Calu3 (cell line): Measurements from ENCODE around the gene WNT4. TPM values are rescaled to one million over a fixed set of nuclear protein-coding genes. Genes with fewer than 3 reads are reported as not detected.
A peak's percentile ranks its signal among the peaks of the same experiment; 100 is the strongest.

Experiments
- Bru-seq: library from RNA; stranded (reverse); fragments of 400-500 nt; gene quantifications from one replicate; lab custom pipeline; 2021; lab: Mats Ljungman, UMichigan
- BruChase-seq, 2 experiments: library from RNA; stranded (reverse); fragments of 400-500 nt; gene quantifications; one replicate each; lab custom pipeline; 2021; lab: Mats Ljungman, UMichigan
- BruUV-seq: library from RNA; stranded (reverse); fragments of 400-500 nt; replicated peaks from 2 replicates; lab custom pipeline; 2021; lab: Mats Ljungman, UMichigan
- CTCF ChIA-PET: fragments of 300-600 bp; sonication (Branson Sonifier 250); formaldehyde crosslinking; loops from one replicate; lab custom pipeline; 2022; ENCODE audit warnings: antibody characterized with exemption; lab: Charles Lee
- DNase-seq: peaks from one replicate; pipeline ENCODE4 v3.0.0; 2022
- H3K27ac Mint-ChIP-seq: one replicate; pipeline ENCODE4 v1.8.0; 2022; ENCODE audit warnings: mixed read lengths; ENCODE audit not compliant: unreplicated experiment
- H3K27me3 Mint-ChIP-seq: one replicate; pipeline ENCODE4 v1.8.0; 2022; ENCODE audit warnings: mixed read lengths; ENCODE audit not compliant: unreplicated experiment
- H3K36me3 Mint-ChIP-seq: one replicate; pipeline ENCODE4 v1.8.0; 2022; ENCODE audit warnings: mild to moderate bottlenecking, moderate library complexity, mixed read lengths; ENCODE audit not compliant: insufficient read depth, unreplicated experiment
- H3K4me1 Mint-ChIP-seq: one replicate; pipeline ENCODE4 v1.8.0; 2022; ENCODE audit warnings: mild to moderate bottlenecking, low read depth, mixed read lengths; ENCODE audit not compliant: unreplicated experiment
- H3K4me3 Mint-ChIP-seq: one replicate; pipeline ENCODE4 v1.8.0; 2022; ENCODE audit warnings: mild to moderate bottlenecking, low read depth, moderate library complexity, mixed read lengths; ENCODE audit not compliant: unreplicated experiment
- H3K9me3 Mint-ChIP-seq: one replicate; pipeline ENCODE4 v1.8.0; 2022; ENCODE audit warnings: low read depth, mixed read lengths; ENCODE audit not compliant: unreplicated experiment
- intact Hi-C: fragments of 100-400 bp; cut with micrococcal nuclease; formaldehyde crosslinking; loops from one replicate; pipeline ENCODE4 v1.10.0; 2022; ENCODE audit not compliant: unreplicated experiment
- long read RNA-seq: library from polyadenylated mRNA; stranded (forward); transcript quantifications from one replicate; pipeline ENCODE4 v2.0.0, GENCODE V29; 2022
- total RNA-seq: library from RNA; stranded (reverse); gene quantifications from 2 replicates; pipeline ENCODE4 v1.2.3, GENCODE V29; 2022
- TF ChIP-seq, protein P1 (sequence below): fragments of 200-600 bp; IDR thresholded peaks from one replicate; pipeline ENCODE4 v1.8.0; 2022; ENCODE audit warnings: antibody characterized with exemption; ENCODE audit not compliant: unreplicated experiment

WNT4 gene
- total RNA-seq: 1.9 and 2.4 TPM in 2 replicates
- percentile 29 among the genes with signal in this experiment for Bru-seq, nascent RNA
- BruChase-seq, experiment 1, labeled RNA remaining after a 6-hour chase: percentile 30 among the genes with signal in this experiment
- BruChase-seq, experiment 2, labeled RNA remaining after a 2-hour chase: percentile 28 among the genes with signal in this experiment
- long read RNA-seq, partial matches to known transcripts: 0 of 3 reads
- long read RNA-seq, other reads (novel, unspliced or antisense): 0 of 3 reads

DNA sequence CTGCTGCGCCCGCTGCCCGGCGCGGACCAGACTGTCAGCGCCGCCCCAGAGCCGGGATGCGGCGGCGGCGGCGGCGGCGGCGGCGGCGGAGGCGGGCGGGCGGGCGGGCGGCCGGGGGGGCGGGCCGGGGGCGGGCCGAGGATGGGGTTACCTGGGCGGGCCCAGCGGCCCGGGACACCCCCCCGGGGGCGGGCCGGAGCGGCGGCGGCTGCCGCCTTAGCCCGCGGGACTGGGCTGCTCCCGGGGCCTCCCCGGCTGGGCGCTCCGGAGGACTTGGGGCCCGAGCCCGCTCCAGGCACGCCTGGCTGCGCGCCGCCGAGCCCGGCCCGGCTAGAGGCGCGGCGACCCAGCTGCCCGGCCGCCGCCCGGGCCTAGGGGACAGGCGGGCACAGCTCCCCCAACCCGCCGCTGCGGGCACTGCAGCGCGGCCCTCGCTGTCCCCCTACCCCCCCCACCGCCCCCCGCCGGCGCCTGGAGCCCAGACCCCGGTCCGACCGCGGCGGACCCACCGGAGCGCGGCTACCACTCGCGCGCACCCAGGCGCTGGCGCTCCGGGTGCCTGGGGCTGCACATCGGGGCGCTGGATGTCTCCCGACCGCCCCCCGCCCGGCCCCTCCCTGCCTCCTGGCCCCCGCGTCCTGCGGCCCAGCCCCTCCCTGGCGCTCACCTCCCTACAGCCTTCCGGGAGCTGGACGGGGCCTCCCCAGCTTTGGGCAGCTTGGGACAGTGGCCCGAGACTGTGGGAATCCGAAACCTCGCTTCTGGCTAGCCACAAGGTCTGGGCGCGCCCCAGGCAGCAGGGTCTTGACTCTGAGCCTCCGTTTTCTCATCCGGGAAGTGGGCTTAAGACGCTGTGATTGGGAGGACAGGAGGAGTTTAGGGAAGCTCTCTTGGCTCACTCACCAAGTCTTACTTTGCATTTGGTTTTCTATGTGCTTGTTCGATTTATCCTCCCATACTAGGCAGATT, at the start of gene WNT4:
Gene WNT4, minus strand, starts transcription at position 33 of the 969 bp plus-strand sequence. CDS start 175 bp downstream, outside the sequence.
- Mint-ChIP-seq H3K4me1 (no peaks in the 10 kb centered on the region), H3K4me3 (peak within 1 kb of the TSS; percentile 63), H3K27me3 (no peaks in the 10 kb centered on the region), H3K9me3 (no peaks in the 10 kb centered on the region), H3K27ac (no peak within 1 kb of the TSS), H3K36me3 (peaks cover 24% of the 10 kb centered on the region)
- TF ChIP-seq, protein P1, sequence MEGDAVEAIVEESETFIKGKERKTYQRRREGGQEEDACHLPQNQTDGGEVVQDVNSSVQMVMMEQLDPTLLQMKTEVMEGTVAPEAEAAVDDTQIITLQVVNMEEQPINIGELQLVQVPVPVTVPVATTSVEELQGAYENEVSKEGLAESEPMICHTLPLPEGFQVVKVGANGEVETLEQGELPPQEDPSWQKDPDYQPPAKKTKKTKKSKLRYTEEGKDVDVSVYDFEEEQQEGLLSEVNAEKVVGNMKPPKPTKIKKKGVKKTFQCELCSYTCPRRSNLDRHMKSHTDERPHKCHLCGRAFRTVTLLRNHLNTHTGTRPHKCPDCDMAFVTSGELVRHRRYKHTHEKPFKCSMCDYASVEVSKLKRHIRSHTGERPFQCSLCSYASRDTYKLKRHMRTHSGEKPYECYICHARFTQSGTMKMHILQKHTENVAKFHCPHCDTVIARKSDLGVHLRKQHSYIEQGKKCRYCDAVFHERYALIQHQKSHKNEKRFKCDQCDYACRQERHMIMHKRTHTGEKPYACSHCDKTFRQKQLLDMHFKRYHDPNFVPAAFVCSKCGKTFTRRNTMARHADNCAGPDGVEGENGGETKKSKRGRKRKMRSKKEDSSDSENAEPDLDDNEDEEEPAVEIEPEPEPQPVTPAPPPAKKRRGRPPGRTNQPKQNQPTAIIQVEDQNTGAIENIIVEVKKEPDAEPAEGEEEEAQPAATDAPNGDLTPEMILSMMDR: peak; percentile 38
- peak; percentile 56 for DNase-seq
- CTCF ChIA-PET: interaction anchor here (0.6 to 1.3 kb wide), 2 partner anchors 218 to 273 kb away, joined by 4 to 5 read pairs; no protein-coding TSS in a partner anchor
- intact Hi-C loops: no loop called here
- BruUV-seq: no TSS peak

DNA sequence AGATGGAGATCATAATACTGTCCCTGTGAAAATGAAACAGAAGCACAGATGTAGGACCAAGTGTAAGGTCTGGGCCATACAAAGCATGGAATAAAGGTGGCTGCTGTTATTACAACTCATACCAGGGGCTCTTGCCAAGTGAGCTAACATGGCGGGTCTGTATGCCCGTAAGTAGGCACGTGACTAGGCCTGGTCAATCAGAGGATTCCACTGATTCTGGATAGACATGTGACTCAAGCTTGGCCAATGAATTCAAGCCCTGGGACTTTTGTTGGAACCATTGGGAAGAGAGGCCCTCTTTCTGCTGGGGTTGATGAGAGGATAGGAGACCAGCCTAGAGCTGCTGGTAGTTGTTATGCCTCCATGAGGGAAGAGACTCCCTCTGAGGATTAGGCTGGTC, 47.8 kb upstream of the WNT4 start:
- TF ChIP-seq, protein P1: no peak
- CTCF ChIA-PET: no interaction called here
- DNase-seq: no peak
- Mint-ChIP-seq H3K36me3 (no peaks in the 10 kb centered on the region), H3K27ac (no peak overlapping the region), H3K4me1 (no peaks in the 10 kb centered on the region), H3K4me3 (no peak overlapping the region), H3K9me3 (no peaks in the 10 kb centered on the region), H3K27me3 (peaks cover 34% of the 10 kb centered on the region)
- no TSS peak for BruUV-seq
- intact Hi-C loops: no loop called here

DNA sequence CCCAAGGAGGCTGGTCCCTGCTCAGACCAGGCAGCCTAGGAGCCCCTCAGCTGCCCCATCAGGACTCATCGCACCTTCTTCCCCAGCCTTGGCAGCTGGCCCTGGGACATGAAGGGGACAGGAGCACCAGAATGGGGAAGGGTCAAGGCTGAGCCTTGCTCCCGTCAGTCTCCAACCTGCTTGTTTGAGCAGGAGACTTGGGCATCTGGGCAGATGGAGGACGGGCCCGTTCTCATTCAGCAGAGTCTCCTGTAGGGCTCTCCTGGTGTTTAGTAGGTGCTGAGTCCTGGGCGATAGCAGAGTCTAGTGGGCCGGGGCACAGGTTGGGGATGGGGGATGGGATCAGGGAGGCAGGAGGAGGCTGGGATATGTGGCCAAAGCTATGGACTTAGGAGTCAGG, 47.4 kb upstream of the WNT4 start:
- CTCF ChIA-PET: no interaction called here
- no peaks in the 10 kb centered on the region for H3K9me3 Mint-ChIP-seq
- peaks cover 34% of the 10 kb centered on the region for H3K27me3 Mint-ChIP-seq
- no peak overlapping the region for H3K4me3 Mint-ChIP-seq
- H3K27ac Mint-ChIP-seq: no peak overlapping the region
- TF ChIP-seq, protein P1: no peak
- DNase-seq: no peak
- H3K4me1 Mint-ChIP-seq: no peaks in the 10 kb centered on the region
- intact Hi-C loops: no loop called here
- BruUV-seq: no TSS peak
- H3K36me3 Mint-ChIP-seq: no peaks in the 10 kb centered on the region

DNA sequence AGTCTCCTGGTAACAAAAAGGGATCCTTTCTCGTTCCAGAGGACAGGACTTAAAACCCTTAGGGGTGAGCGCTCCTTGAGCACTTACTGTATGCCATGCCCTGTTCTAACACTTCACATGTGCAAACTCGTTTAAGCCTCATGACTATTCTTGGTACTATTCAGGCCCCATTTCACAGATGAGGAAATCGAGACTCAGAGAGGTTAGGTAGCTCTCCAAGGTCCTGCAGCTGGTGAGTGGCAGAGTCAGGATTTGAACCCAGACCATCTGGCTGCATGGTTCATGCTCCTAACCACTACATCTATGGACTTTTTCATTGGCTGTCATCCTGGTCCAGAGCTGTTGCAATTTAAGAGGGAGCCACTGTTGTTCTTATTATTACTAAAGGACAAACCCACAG, 46.7 kb upstream of the WNT4 start:
- Mint-ChIP-seq H3K27ac (no peak overlapping the region), H3K4me3 (no peak overlapping the region), H3K27me3 (peaks cover 34% of the 10 kb centered on the region), H3K36me3 (no peaks in the 10 kb centered on the region), H3K4me1 (no peaks in the 10 kb centered on the region), H3K9me3 (no peaks in the 10 kb centered on the region)
- CTCF ChIA-PET: no interaction called here
- DNase-seq: no peak
- TF ChIP-seq, protein P1: no peak
- BruUV-seq: no TSS peak
- intact Hi-C loops: no loop called here
